Osteoblast (primary cell): ENCODE measurements around the gene WDR5. TPM values are rescaled to one million over a fixed set of nuclear protein-coding genes. Genes with fewer than 3 reads are reported as not detected.

ENCODE experiments used
- DNase-seq: peaks from one replicate; pipeline ENCODE4 v3.0.0; 2011; ENCODE audit warnings: low spot score, mixed read lengths; ENCODE audit not compliant: insufficient read length; ENCODE audit errors: missing footprints
- H2AFZ ChIP-seq: 2 replicates; pipeline ENCODE4 v1.6.0; 2011; ENCODE audit warnings: mild to moderate bottlenecking, low read length
- H3K27ac ChIP-seq: 2 replicates; pipeline ENCODE4 v1.5.1; 2011; ENCODE audit warnings: mild to moderate bottlenecking, low read depth, low read length, moderate library complexity
- H3K27me3 ChIP-seq: 2 replicates; pipeline ENCODE4 v1.6.0; 2012; ENCODE audit warnings: mild to moderate bottlenecking, control low read depth, inconsistent platforms, low read length, moderate library complexity; ENCODE audit not compliant: insufficient read depth
- H3K36me3 ChIP-seq: 2 replicates; pipeline ENCODE4 v1.5.1; 2011; ENCODE audit warnings: mild to moderate bottlenecking, low read length, control low read depth, moderate library complexity; ENCODE audit not compliant: insufficient read depth
- H3K4me1 ChIP-seq: 2 replicates; pipeline ENCODE4 v1.5.1; 2011; ENCODE audit warnings: mild to moderate bottlenecking, low read length, control low read depth, moderate library complexity; ENCODE audit not compliant: insufficient read depth
- H3K4me2 ChIP-seq: 2 replicates; pipeline ENCODE4 v1.6.0; 2011; ENCODE audit warnings: mild to moderate bottlenecking, low read length; ENCODE audit not compliant: insufficient read depth
- H3K4me3 ChIP-seq: fragments of 200-600 bp; sonication (generic); 3 replicates; pipeline ENCODE4 v1.5.1; 2012; ENCODE audit warnings: mild to moderate bottlenecking, low read length, inconsistent platforms; ENCODE audit not compliant: insufficient read depth
- H3K79me2 ChIP-seq: 2 replicates; pipeline ENCODE4 v1.6.0; 2012; ENCODE audit warnings: mild to moderate bottlenecking, low read length, control low read depth, inconsistent platforms; ENCODE audit not compliant: insufficient read depth
- H3K9me3 ChIP-seq: 2 replicates; pipeline ENCODE4 v1.5.1; 2011; ENCODE audit warnings: low read depth, low read length, control low read depth
- H4K20me1 ChIP-seq: 2 replicates; pipeline ENCODE4 v1.6.0; 2012; ENCODE audit warnings: mild to moderate bottlenecking, low read length, control low read depth; ENCODE audit not compliant: insufficient read depth
- total RNA-seq: library from RNA; depleted of rRNA; stranded (reverse); fragments of >200 nt; gene quantifications from 2 replicates; pipeline ENCODE4 v1.2.3, GENCODE V29; 2012
- TF ChIP-seq, protein P1 (sequence below): IDR thresholded peaks from 2 replicates; pipeline ENCODE4 v1.5.1; 2011; ENCODE audit warnings: mild to moderate bottlenecking, low read depth, low read length, moderate library complexity; ENCODE audit errors: extremely low read depth

The WDR5 gene
- total RNA-seq, 1 donor = 17.4 TPM

- TF ChIP-seq, protein P1, sequence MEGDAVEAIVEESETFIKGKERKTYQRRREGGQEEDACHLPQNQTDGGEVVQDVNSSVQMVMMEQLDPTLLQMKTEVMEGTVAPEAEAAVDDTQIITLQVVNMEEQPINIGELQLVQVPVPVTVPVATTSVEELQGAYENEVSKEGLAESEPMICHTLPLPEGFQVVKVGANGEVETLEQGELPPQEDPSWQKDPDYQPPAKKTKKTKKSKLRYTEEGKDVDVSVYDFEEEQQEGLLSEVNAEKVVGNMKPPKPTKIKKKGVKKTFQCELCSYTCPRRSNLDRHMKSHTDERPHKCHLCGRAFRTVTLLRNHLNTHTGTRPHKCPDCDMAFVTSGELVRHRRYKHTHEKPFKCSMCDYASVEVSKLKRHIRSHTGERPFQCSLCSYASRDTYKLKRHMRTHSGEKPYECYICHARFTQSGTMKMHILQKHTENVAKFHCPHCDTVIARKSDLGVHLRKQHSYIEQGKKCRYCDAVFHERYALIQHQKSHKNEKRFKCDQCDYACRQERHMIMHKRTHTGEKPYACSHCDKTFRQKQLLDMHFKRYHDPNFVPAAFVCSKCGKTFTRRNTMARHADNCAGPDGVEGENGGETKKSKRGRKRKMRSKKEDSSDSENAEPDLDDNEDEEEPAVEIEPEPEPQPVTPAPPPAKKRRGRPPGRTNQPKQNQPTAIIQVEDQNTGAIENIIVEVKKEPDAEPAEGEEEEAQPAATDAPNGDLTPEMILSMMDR = no peak
- no peaks in the 10 kb centered on the region for H3K36me3 ChIP-seq
- peaks cover 14% of the 10 kb centered on the region for H3K27me3 ChIP-seq
- peaks cover 10% of the 10 kb centered on the region for H3K4me1 ChIP-seq
- no peak overlapping the region for H3K27ac ChIP-seq
- no peak overlapping the region for H2AFZ ChIP-seq
- H3K4me2 ChIP-seq = no peak overlapping the region
- H3K79me2 ChIP-seq = no peaks in the 10 kb centered on the region
- no peaks in the 10 kb centered on the region for H3K9me3 ChIP-seq
- peak; percentile 22 for DNase-seq
- H4K20me1 ChIP-seq = no peaks in the 10 kb centered on the region
- no peak overlapping the region for H3K4me3 ChIP-seq
These were observed 46.7 kb downstream of the WDR5 start for GRCh38 chr9:134182554-134183085.

DNA sequence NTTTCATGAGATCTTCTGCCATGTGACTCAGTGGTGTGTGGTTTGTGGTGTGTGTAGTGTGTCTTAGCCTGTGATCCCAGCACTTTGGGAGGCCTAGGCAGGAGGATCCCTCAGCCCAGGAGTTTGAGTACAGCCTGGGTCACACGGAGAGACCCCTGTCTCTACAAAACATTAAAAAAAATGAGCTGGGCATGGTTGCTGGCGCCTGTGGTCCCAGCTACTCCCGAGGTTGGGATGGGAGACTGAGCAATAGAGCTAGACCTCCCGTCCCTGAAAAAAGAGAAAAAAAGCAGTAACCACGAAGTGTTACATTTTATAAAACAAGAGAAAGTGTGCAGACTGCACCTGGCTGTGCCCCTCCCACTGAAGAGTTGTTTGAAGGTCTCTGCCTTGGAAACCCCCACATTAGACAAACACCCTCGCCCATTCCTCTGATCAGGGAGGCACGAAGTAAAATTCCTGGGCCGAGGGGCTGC, 49.7 kb downstream of the WDR5 start:
- no peak overlapping the region for H3K27ac ChIP-seq
- H3K4me1 ChIP-seq = no peaks in the 10 kb centered on the region
- no peaks in the 10 kb centered on the region for H3K36me3 ChIP-seq
- H3K9me3 ChIP-seq = no peaks in the 10 kb centered on the region
- H4K20me1 ChIP-seq = no peaks in the 10 kb centered on the region
- H3K4me2 ChIP-seq = no peak overlapping the region
- H3K27me3 ChIP-seq = peaks cover 9% of the 10 kb centered on the region
- DNase-seq = no peak
- TF ChIP-seq, protein P1 = no peak
- no peaks in the 10 kb centered on the region for H3K79me2 ChIP-seq
- H2AFZ ChIP-seq = no peak overlapping the region
- no peak overlapping the region for H3K4me3 ChIP-seq

- H3K36me3 ChIP-seq = no peaks in the 10 kb centered on the region
- H3K27me3 ChIP-seq = peaks cover 8% of the 10 kb centered on the region
- no peaks in the 10 kb centered on the region for H4K20me1 ChIP-seq
- H3K79me2 ChIP-seq = no peaks in the 10 kb centered on the region
- TF ChIP-seq, protein P1 = no peak
- peak overlapping the region; percentile 45 for H3K4me3 ChIP-seq
- no peaks in the 10 kb centered on the region for H3K4me1 ChIP-seq
- no peaks in the 10 kb centered on the region for H3K9me3 ChIP-seq
- DNase-seq = no peak
- peak overlapping the region; percentile 67 for H3K4me2 ChIP-seq
- no peak overlapping the region for H3K27ac ChIP-seq
- H2AFZ ChIP-seq = peak overlapping the region; percentile 47
These were observed 50.7 kb downstream of the WDR5 start for GRCh38 chr9:134186471-134187109.

GRCh38 chr9:134187110-134187531, 51.2 kb downstream of the WDR5 start:
- Histone ChIP-seq H3K4me1 (no peaks in the 10 kb centered on the region), H3K36me3 (no peaks in the 10 kb centered on the region), H3K4me3 (no peak overlapping the region), H3K27ac (no peak overlapping the region), H2AFZ (no peak overlapping the region), H4K20me1 (no peaks in the 10 kb centered on the region), H3K9me3 (no peaks in the 10 kb centered on the region), H3K4me2 (no peak overlapping the region), H3K27me3 (peaks cover 8% of the 10 kb centered on the region), H3K79me2 (no peaks in the 10 kb centered on the region)
- peak; percentile 79 for DNase-seq
- TF ChIP-seq, protein P1 = no peak
